ENCODE results near the gene TTC33.
"Not testable (repeated sequence)": the region's sequence is repeated elsewhere in the genome, so short reads cannot be mapped to it uniquely, and the experiment has no call there.

Gene TTC33

GRCh38 chr5:40601198-40601868, 154.4 kb downstream of the TTC33 start:
- no peak overlapping the region for H3K27ac ChIP-seq
- TF ChIP-seq ZFX (IDR thresholded peaks at IDR 0.05) (no peak), CTCF (conservative IDR thresholded peaks at IDR 0.05) (no peak)

GRCh38 chr5:40600383-40600782, 155.4 kb downstream of the TTC33 start:
- H3K27ac ChIP-seq, result no peak overlapping the region
- TF ChIP-seq CTCF (conservative IDR thresholded peaks at IDR 0.05) (no peak), ZFX (IDR thresholded peaks at IDR 0.05) (no peak)

GRCh38 chr5:40599676-40600075, 156.1 kb downstream of the TTC33 start:
- no peak overlapping the region; the same call in 1 of the 2 replicates for H3K27ac ChIP-seq
- TF ChIP-seq CTCF (conservative IDR thresholded peaks at IDR 0.05) (no peak), ZFX (IDR thresholded peaks at IDR 0.05) (no peak)

- H3K27ac ChIP-seq, result no peak overlapping the region
- TF ChIP-seq ZFX (IDR thresholded peaks at IDR 0.05) (no peak), CTCF (conservative IDR thresholded peaks at IDR 0.05) (no peak)
Observed at GRCh38 chr5:40594811-40595210, 160.9 kb downstream of the TTC33 start.

GRCh38 chr5:40591727-40592396, 163.9 kb downstream of the TTC33 start:
- H3K27ac ChIP-seq, result not testable (repeated sequence)

GRCh38 chr5:40587376-40587775, 168.4 kb downstream of the TTC33 start:
- no peak overlapping the region for H3K27ac ChIP-seq
- TF ChIP-seq CTCF (conservative IDR thresholded peaks at IDR 0.05), result no peak
- TF ChIP-seq ZFX (IDR thresholded peaks at IDR 0.05), result no peak

GRCh38 chr5:40585537-40586267, 170.1 kb downstream of the TTC33 start:
- TF ChIP-seq CTCF (conservative IDR thresholded peaks at IDR 0.05) (no peak), ZFX (IDR thresholded peaks at IDR 0.05) (no peak)
- H3K27ac ChIP-seq, result no peak overlapping the region

Measured in C4-2B (cell line).